ENCODE data around the gene GFAP. TPM values are rescaled to one million over a fixed set of nuclear protein-coding genes. Genes with fewer than 3 reads are reported as not detected.

The GFAP gene
- total RNA-seq, 2 experiments from 2014 or later = not detected

GRCh38 chr17:44909681-44910144 is 5.6 kb downstream of the GFAP start:
- H3K27me3 Mint-ChIP-seq (ENCODE audit: low read depth) = peaks cover 25% of the 10 kb centered on the region
- CTCF ChIA-PET = interaction anchor here (0.7 to 5.2 kb wide), 3 partner anchors 8 to 111 kb away, joined by 3 to 32 read pairs (median 6); partner anchors contain the start of gene KIF18B
- H3K27ac Mint-ChIP-seq = no peak overlapping the region
- H3K4me3 Mint-ChIP-seq = no peak overlapping the region
- no peak for DNase-seq
- no peaks in the 10 kb centered on the region for H3K36me3 Mint-ChIP-seq (ENCODE audit: low read depth)
- no peaks in the 10 kb centered on the region for H3K9me3 Mint-ChIP-seq
- intact Hi-C loops (cut with micrococcal nuclease) = no loop called here
- peaks cover 3% of the 10 kb centered on the region for H3K4me1 Mint-ChIP-seq (ENCODE audit: low read depth)

- Mint-ChIP-seq H3K4me3 (no peak overlapping the region), H3K27me3 (ENCODE audit: low read depth) (peaks cover 25% of the 10 kb centered on the region), H3K36me3 (ENCODE audit: low read depth) (no peaks in the 10 kb centered on the region), H3K9me3 (no peaks in the 10 kb centered on the region), H3K4me1 (ENCODE audit: low read depth) (peaks cover 3% of the 10 kb centered on the region), H3K27ac (no peak overlapping the region)
- DNase-seq = no peak
- CTCF ChIA-PET = interaction anchor here (2.2 to 5.2 kb wide), 2 partner anchors 7 to 112 kb away, joined by 6 to 32 read pairs; no protein-coding TSS in a partner anchor
- intact Hi-C loops (cut with micrococcal nuclease) = no loop called here
Observed at GRCh38 chr17:44908761-44909326, 6.5 kb downstream of the GFAP start.

GRCh38 chr17:44907729-44908470 is 7.4 kb downstream of the GFAP start:
- intact Hi-C loops (cut with micrococcal nuclease) = no loop called here
- H3K36me3 Mint-ChIP-seq (ENCODE audit: low read depth) = no peaks in the 10 kb centered on the region
- CTCF ChIA-PET = interaction anchor here (0.6 to 0.7 kb wide), 2 partner anchors 40 to 54 kb away, joined by 3 read pairs; no protein-coding TSS in a partner anchor
- no peaks in the 10 kb centered on the region for H3K9me3 Mint-ChIP-seq
- no peak for DNase-seq
- peaks cover 20% of the 10 kb centered on the region for H3K27me3 Mint-ChIP-seq (ENCODE audit: low read depth)
- H3K4me1 Mint-ChIP-seq (ENCODE audit: low read depth) = peaks cover 3% of the 10 kb centered on the region
- H3K27ac Mint-ChIP-seq = no peak overlapping the region
- H3K4me3 Mint-ChIP-seq = no peak overlapping the region

GRCh38 chr17:44906763-44907728 is 8.3 kb downstream of the GFAP start:
- no peak overlapping the region for H3K27ac Mint-ChIP-seq
- DNase-seq = no peak
- CTCF ChIA-PET = interaction anchor here (0.7 to 0.8 kb wide), 2 partner anchors 11 to 54 kb away, joined by 3 read pairs; no protein-coding TSS in a partner anchor
- no peaks in the 10 kb centered on the region for H3K9me3 Mint-ChIP-seq
- H3K27me3 Mint-ChIP-seq (ENCODE audit: low read depth) = peaks cover 15% of the 10 kb centered on the region
- peaks cover 3% of the 10 kb centered on the region for H3K4me1 Mint-ChIP-seq (ENCODE audit: low read depth)
- intact Hi-C loops (cut with micrococcal nuclease) = no loop called here
- no peaks in the 10 kb centered on the region for H3K36me3 Mint-ChIP-seq (ENCODE audit: low read depth)
- no peak overlapping the region for H3K4me3 Mint-ChIP-seq

- Mint-ChIP-seq H3K36me3 (ENCODE audit: low read depth) (no peaks in the 10 kb centered on the region), H3K4me1 (ENCODE audit: low read depth) (peaks cover 3% of the 10 kb centered on the region), H3K9me3 (no peaks in the 10 kb centered on the region), H3K4me3 (no peak overlapping the region), H3K27me3 (ENCODE audit: low read depth) (peaks cover 11% of the 10 kb centered on the region), H3K27ac (no peak overlapping the region)
- no peak for DNase-seq
- CTCF ChIA-PET = no interaction called here
- intact Hi-C loops (cut with micrococcal nuclease) = no loop called here
Observed at GRCh38 chr17:44906010-44906646, 9.2 kb downstream of the GFAP start.

- peaks cover 4% of the 10 kb centered on the region for H3K27me3 Mint-ChIP-seq (ENCODE audit: low read depth)
- no peak overlapping the region for H3K27ac Mint-ChIP-seq
- H3K4me1 Mint-ChIP-seq (ENCODE audit: low read depth) = peaks cover 1% of the 10 kb centered on the region
Observed at GRCh38 chr17:44905006-44906000, 10.0 kb downstream of the GFAP start.

DNA sequence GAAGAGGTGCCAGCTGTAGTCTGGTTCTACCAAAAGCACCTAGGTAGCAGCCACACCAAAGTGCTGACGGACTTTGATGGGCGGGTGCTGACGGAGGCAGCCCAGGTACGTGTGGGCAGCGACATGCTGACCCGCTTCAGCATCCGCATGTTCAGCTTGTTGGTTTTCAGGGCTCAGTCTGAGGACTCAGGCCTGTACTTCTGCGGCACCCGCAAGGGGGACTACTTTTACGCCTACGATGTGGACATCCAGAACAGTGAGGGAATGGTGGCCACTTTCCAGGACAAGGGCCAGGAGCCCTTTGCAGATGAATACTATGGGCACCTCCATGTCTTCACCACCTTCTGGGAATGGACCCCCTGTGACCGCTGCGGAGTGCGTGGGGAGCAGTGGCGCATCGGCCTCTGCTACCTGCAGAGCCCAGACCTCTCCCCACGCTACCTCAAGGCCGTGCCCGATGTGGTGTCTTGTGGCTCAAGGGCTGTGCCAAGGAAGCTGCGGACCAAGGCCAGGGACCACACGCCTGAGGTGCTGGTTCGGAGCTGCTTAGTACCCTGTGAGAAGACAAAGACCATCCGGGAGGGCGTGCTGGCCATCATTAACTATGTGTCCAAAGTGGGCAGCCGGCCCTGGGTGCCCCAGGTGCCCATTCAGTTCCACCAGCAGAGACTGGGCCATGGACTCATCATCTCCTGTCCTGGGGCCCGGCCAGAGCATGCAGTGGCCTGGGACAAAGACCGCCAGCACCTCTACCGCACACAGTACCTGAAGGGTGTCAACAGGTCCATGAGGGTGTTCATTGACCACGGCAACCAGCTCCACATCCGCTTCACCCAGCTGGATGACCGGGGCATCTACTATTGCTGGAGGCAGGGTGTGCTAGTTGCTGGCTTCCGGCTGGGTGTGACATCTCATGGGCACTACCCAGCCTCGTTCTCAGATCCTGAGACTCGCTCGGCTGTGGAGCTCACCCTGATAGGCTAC is 11.0 kb downstream of the GFAP start:
- Mint-ChIP-seq H3K9me3 (no peaks in the 10 kb centered on the region), H3K4me1 (ENCODE audit: low read depth) (peaks cover 6% of the 10 kb centered on the region), H3K27ac (no peak overlapping the region), H3K27me3 (ENCODE audit: low read depth) (peaks cover 2% of the 10 kb centered on the region), H3K4me3 (no peak overlapping the region), H3K36me3 (ENCODE audit: low read depth) (no peaks in the 10 kb centered on the region)
- CTCF ChIA-PET = interaction anchor here (0.6 to 0.9 kb wide), 3 partner anchors 125 to 145 kb away, joined by 3 read pairs; no protein-coding TSS in a partner anchor
- DNase-seq = no peak
- intact Hi-C loops (cut with micrococcal nuclease) = no loop called here

More at GRCh38 chr17:44905006-44906000, 10.0 kb downstream of the GFAP start:
- no peaks in the 10 kb centered on the region for H3K36me3 Mint-ChIP-seq (ENCODE audit: low read depth)
- no peak for DNase-seq
- intact Hi-C loops (cut with micrococcal nuclease) = no loop called here
- H3K4me3 Mint-ChIP-seq = no peak overlapping the region
- CTCF ChIA-PET = interaction anchor here (0.9 kb wide), 1 partner anchor 126 kb away, joined by 3 read pairs; no protein-coding TSS in a partner anchor
- H3K9me3 Mint-ChIP-seq = no peaks in the 10 kb centered on the region

DNA sequence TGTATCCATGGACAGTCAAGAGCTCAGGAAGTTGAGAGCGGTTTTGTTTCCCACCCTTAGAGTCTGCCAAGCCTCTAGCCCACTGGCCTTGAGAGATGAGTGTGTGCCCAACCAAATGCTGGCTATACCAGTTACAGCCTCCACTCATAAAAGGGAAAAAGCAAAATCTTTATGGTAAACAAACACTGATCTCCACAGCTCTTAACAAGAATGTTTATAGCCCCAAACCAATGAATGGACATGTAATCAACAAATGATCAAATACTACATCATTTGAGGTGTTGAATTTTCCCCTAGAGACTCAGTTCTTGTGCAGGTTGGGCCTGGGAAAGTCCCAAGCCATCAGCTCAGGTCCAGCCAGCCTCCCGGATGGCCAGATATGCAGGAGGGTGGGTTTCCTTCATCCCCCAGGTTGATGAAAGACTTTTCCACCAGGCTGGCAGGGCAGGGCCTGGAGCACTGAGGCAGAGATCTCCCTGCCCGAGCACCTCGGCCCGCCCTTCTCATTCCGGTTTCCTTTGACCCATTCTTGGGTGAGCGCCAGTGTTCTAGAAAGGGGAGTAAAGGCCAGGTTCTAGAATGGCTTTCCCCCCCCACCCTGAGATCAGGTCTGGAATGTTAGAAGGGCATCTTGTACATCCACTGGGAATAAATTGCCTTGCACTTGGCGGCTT is 12.2 kb downstream of the GFAP start:
- H3K27ac Mint-ChIP-seq = no peak overlapping the region
- peaks cover 3% of the 10 kb centered on the region for H3K36me3 Mint-ChIP-seq (ENCODE audit: low read depth)
- no peak for DNase-seq
- CTCF ChIA-PET = no interaction called here
- H3K4me3 Mint-ChIP-seq = no peak overlapping the region
- intact Hi-C loops (cut with micrococcal nuclease) = no loop called here
- H3K9me3 Mint-ChIP-seq = no peaks in the 10 kb centered on the region
- H3K27me3 Mint-ChIP-seq (ENCODE audit: low read depth) = peaks cover 2% of the 10 kb centered on the region
- peaks cover 12% of the 10 kb centered on the region for H3K4me1 Mint-ChIP-seq (ENCODE audit: low read depth)

DNA sequence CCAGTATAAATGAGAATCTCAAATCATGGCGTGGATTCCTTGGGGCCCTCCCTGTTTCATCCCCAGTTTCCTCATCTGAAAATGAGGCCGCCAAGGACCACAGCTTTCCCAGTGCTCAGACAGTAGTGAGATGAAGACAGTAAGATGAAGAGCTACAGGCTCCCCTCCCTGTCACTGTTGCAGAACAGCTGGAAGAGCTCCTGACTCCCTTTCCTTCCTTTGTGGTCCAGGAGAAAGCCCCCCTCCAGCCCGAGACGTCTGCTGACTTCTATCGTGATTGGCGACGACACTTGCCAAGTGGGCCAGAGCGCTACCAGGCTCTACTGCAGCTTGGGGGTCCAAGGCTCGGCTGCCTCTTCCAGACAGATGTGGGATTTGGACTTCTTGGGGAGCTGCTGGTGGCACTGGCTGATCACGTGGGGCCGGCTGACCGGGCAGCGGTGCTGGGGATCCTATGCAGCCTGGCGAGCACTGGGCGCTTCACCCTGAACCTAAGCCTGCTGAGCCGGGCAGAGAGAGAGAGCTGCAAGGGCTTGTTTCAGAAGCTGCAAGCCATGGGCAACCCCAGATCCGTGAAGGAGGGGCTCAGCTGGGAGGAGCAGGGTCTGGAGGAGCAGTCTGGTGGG is 13.1 kb downstream of the GFAP start:
- no peak overlapping the region for H3K27ac Mint-ChIP-seq
- no peaks in the 10 kb centered on the region for H3K9me3 Mint-ChIP-seq
- peaks cover 3% of the 10 kb centered on the region for H3K36me3 Mint-ChIP-seq (ENCODE audit: low read depth)
- H3K27me3 Mint-ChIP-seq (ENCODE audit: low read depth) = peaks cover 2% of the 10 kb centered on the region
- H3K4me3 Mint-ChIP-seq = no peak overlapping the region
- H3K4me1 Mint-ChIP-seq (ENCODE audit: low read depth) = peaks cover 12% of the 10 kb centered on the region
- DNase-seq = no peak
- CTCF ChIA-PET = interaction anchor here (0.6 to 1.8 kb wide), 4 partner anchors 8 to 233 kb away, joined by 3 to 6 read pairs (median 4); partner anchors contain the start of gene ACBD4
- intact Hi-C loops (cut with micrococcal nuclease) = no loop called here
